Lower leg skin (tissue), 3 donors: ENCODE measurements around the gene FAAH.

ENCODE experiments used
- POLR2A ChIP-seq, 2 donors: fragments of 450-650 bp; IDR thresholded peaks; one replicate each; pipeline ENCODE4 v1.6.1; 2016 to 2017; ENCODE audit warnings: antibody characterized with exemption in 2 of 2, mild to moderate bottlenecking in 1 of 2, moderate library complexity in 1 of 2
- TF ChIP-seq, protein P1 (sequence below), 3 donors: fragments of 450-650 bp; IDR thresholded peaks; one replicate each; pipeline ENCODE4 v1.5.1; 2016; ENCODE audit warnings: antibody characterized with exemption in 3 of 3, mild to moderate bottlenecking in 3 of 3, moderate library complexity in 2 of 3

DNA sequence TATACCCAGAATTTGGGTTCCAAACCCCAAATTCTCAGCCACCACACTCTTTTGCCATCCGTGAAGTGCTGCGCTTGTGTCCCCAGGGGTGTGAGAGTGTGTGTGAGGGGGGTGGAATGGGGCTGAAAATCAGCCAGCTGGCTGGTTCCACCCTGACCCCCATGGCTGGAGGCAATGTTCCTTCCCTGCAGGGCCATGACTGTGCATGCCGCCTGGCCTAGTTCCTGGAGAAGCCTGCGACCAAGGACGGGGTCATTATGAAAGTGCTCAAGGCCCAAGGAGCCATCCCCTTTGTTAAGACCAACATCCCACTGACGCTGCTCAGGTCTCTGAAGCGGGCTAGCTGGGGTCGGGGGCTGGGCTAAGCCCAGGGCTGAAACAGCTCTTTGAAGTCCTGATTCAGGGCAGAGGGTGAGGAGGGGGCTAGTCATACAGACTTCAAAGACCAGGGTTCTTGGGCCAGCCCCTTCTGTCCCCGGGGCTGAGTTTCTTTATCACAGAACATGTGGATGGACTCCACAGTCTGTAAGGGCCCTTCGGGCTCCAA lies 38.7 kb downstream of the FAAH start:
- TF ChIP-seq POLR2A (IDR thresholded peaks at IDR 0.05) = no peak
- TF ChIP-seq, protein P1, sequence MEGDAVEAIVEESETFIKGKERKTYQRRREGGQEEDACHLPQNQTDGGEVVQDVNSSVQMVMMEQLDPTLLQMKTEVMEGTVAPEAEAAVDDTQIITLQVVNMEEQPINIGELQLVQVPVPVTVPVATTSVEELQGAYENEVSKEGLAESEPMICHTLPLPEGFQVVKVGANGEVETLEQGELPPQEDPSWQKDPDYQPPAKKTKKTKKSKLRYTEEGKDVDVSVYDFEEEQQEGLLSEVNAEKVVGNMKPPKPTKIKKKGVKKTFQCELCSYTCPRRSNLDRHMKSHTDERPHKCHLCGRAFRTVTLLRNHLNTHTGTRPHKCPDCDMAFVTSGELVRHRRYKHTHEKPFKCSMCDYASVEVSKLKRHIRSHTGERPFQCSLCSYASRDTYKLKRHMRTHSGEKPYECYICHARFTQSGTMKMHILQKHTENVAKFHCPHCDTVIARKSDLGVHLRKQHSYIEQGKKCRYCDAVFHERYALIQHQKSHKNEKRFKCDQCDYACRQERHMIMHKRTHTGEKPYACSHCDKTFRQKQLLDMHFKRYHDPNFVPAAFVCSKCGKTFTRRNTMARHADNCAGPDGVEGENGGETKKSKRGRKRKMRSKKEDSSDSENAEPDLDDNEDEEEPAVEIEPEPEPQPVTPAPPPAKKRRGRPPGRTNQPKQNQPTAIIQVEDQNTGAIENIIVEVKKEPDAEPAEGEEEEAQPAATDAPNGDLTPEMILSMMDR (IDR thresholded peaks at IDR 0.05) = no peak
